ENCODE data around the gene VPS26C. TPM values are rescaled to one million over a fixed set of nuclear protein-coding genes. Genes with fewer than 3 reads are reported as not detected.

Gene VPS26C
- total and polyA plus RNA-seq, 2 of the 8 experiments (the other 6 are each of a cell fraction or from before 2014, with no cell fraction given) = 43.5 to 71.6 TPM

DNA sequence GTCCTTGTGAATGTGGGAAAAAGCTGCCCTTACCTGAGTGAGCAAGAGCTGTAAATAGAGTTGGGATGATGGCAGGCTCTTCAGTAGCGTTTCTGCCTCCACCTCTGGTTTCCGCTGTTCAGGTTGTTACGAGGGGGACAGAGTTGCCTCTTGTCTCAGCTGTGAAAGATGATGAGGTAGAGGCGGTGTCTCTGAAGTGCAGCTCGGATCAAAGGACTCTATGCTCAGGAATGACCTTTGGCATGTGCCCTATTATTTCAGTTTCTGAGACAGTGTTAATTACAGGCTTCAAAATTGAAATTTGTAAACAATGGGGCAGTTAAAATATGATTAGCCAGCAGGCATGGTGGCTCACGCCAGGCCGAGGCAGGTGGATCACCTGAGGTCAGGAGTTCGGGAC lies 70.3 kb downstream of the VPS26C start:
- no peak overlapping the region for H3K56ac ChIP-seq (replicated peaks; ENCODE audit: insufficient read length, low read depth, low read length)
- WGBS, 2 experiments (ENCODE audit: extremely low coverage in 1 of 2, insufficient coverage in 1 of 2, insufficient read length in 1 of 2, insufficient replicate concordance in 2 of 2, low coverage in 1 of 2, low lambda C conversion rate in 2 of 2, missing lambda C conversion rate in 1 of 2) = 96% methylated on average over 8 of the region's 8 CpGs; no CpG with 5 or more reads in 1 of the 2 experiments
- ChIA-PET CTCF (ENCODE audit: partially characterized antibody) (interaction anchor here (0.7 kb wide), 1 partner anchor 559 kb away, joined by 3 read pairs; no protein-coding TSS in a partner anchor), POLR2A (ENCODE audit: partially characterized antibody) (no interaction called here)
- no peak for DNase-seq (ENCODE audit: low read depth in 1 of 2, low spot score in 2 of 2)
- no peaks in the 10 kb centered on the region for H3K9me3 ChIP-seq (ENCODE audit: insufficient read depth in 2 of 2, low read depth in 1 of 2, low read length in 1 of 2)
- no peak overlapping the region for H3K27ac ChIP-seq (ENCODE audit: low read depth, low read length)
- no peaks in the 10 kb centered on the region for H3K79me1 ChIP-seq (ENCODE audit: low read depth, low read length)
- no peak for TF ChIP-seq HDAC6 (IDR thresholded peaks at IDR 0.05; ENCODE audit: low read depth, low read length)
- no peak for TF ChIP-seq TBP (IDR thresholded peaks at IDR 0.05; ENCODE audit: low read depth, low read length)
- TF ChIP-seq KDM1A (IDR thresholded peaks at IDR 0.05; ENCODE audit: borderline replicate concordance, low read length) = no peak
- no peak for TF ChIP-seq SRF (IDR thresholded peaks at IDR 0.05; ENCODE audit: low read depth, low read length)
- TF ChIP-seq KDM4A (IDR thresholded peaks at IDR 0.05; ENCODE audit: low read depth, low read length, severe bottlenecking) = no peak
- no peak overlapping the region for H4K8ac ChIP-seq (ENCODE audit: extremely low read depth, insufficient read depth, low read length)
- H4K20me1 ChIP-seq (replicated peaks in 1 of 2; ENCODE audit: control insufficient read depth in 1 of 2, insufficient read depth in 2 of 2, low read length in 2 of 2) = no peaks in the 10 kb centered on the region
- H3K79me2 ChIP-seq (ENCODE audit: control insufficient read depth in 1 of 2, insufficient read depth in 2 of 2, low read length in 2 of 2) = no peaks in the 10 kb centered on the region
- H3K9ac ChIP-seq (replicated peaks in 1 of 4; ENCODE audit: extremely low read depth in 1 of 4, low read depth in 3 of 4, low read length in 3 of 4) = no peak overlapping the region
- no peak overlapping the region for H2AK5ac ChIP-seq (ENCODE audit: low read depth, low read length)
- H3K18ac ChIP-seq (ENCODE audit: extremely low read depth, low read length) = no peak overlapping the region
- H3K36me3 ChIP-seq (ENCODE audit: control insufficient read depth in 2 of 4, insufficient read depth in 4 of 4, low read length in 3 of 4) = peaks cover 0 to 3% (median under 1%) of the 10 kb centered on the region in 4 experiments; a peak in 4 of 8 replicates
- H3K27me3 ChIP-seq (replicated peaks in 1 of 4; ENCODE audit: control insufficient read depth in 3 of 4, extremely low read depth in 1 of 4, insufficient read depth in 3 of 4, low read length in 3 of 4) = no peaks in the 10 kb centered on the region
- H2BK12ac ChIP-seq (ENCODE audit: low read depth, low read length) = no peak overlapping the region
- no peak overlapping the region for H2BK15ac ChIP-seq (ENCODE audit: low read length)
- no peak overlapping the region for H2BK20ac ChIP-seq (ENCODE audit: low read length)
- FAIRE-seq = no peak
- H3K4me2 ChIP-seq (ENCODE audit: insufficient read depth in 1 of 2, low read depth in 2 of 2, low read length in 2 of 2) = no peak overlapping the region
- H4K5ac ChIP-seq (ENCODE audit: insufficient read length, low read depth, low read length) = no peak overlapping the region
- H3K4me1 ChIP-seq (replicated peaks in 1 of 4; ENCODE audit: control insufficient read depth in 3 of 4, insufficient read depth in 4 of 4, low read length in 3 of 4) = peaks cover 0 to 8% (median 0%) of the 10 kb centered on the region in 4 experiments; a peak in 3 of 7 replicates
- H4K91ac ChIP-seq (replicated peaks; ENCODE audit: insufficient read length, low read length) = no peak overlapping the region
- no peak overlapping the region for H3K4me3 ChIP-seq (ENCODE audit: extremely low read depth in 1 of 4, insufficient read depth in 2 of 4, low read depth in 3 of 4, low read length in 4 of 4)
- H3K14ac ChIP-seq (ENCODE audit: insufficient read length) = no peak overlapping the region
- no peak overlapping the region for H2BK120ac ChIP-seq (replicated peaks; ENCODE audit: low read depth, low read length)
- no peak overlapping the region for H3K4ac ChIP-seq (replicated peaks; ENCODE audit: insufficient read length, low read depth, low read length)
- no peak overlapping the region for H2AFZ ChIP-seq (ENCODE audit: low read length)
- H3K23me2 ChIP-seq (ENCODE audit: low read depth, low read length) = no peaks in the 10 kb centered on the region; the same call in 1 of the 2 replicates
- H2BK5ac ChIP-seq (ENCODE audit: low read depth, low read length) = no peak overlapping the region
- H3K23ac ChIP-seq (ENCODE audit: insufficient read length) = no peak overlapping the region
